NCI-H2171 (cell line): Measurements from ENCODE around the gene DGCR2.
"Not testable (repeated sequence)": the region's sequence is repeated elsewhere in the genome, so short reads cannot be mapped to it uniquely, and the experiment has no call there.

Experiments used
- DNase-seq: peaks from one replicate; lab custom pipeline; 2025; lab: John Stamatoyannopoulos, UW

DGCR2 gene

GRCh38 chr22:19030226-19030888, 91.9 kb downstream of the DGCR2 start:
- not testable (repeated sequence) for DNase-seq

GRCh38 chr22:19029113-19030103, 92.8 kb downstream of the DGCR2 start:
- DNase-seq = peak; percentile 10

DNA sequence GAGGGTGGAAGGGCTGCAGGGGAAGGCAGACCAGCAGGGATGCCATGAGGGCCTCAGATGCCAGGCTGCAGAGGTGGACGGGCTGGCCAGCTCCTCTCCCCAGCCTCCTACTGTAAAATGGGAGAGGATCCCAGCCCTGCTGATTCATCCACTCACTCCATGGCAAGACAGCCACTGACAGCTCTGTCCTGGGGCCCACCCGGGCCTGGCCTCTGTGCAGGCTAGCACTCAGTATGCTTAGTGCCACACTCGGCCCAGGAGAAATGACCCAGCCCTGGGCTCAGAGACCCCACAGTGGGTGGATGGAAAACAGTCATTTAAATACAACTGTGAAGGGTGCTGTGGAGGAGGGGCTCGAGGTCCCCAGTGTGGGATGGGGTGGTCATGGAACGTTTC, 94.2 kb downstream of the DGCR2 start:
- not testable (repeated sequence) for DNase-seq

GRCh38 chr22:19027371-19028059, 94.7 kb downstream of the DGCR2 start:
- DNase-seq = not testable (repeated sequence)

GRCh38 chr22:19026080-19026479, 96.1 kb downstream of the DGCR2 start:
- DNase-seq = not testable (repeated sequence)

- DNase-seq = not testable (repeated sequence)
Observed at GRCh38 chr22:19024956-19025489, 97.2 kb downstream of the DGCR2 start.

DNA sequence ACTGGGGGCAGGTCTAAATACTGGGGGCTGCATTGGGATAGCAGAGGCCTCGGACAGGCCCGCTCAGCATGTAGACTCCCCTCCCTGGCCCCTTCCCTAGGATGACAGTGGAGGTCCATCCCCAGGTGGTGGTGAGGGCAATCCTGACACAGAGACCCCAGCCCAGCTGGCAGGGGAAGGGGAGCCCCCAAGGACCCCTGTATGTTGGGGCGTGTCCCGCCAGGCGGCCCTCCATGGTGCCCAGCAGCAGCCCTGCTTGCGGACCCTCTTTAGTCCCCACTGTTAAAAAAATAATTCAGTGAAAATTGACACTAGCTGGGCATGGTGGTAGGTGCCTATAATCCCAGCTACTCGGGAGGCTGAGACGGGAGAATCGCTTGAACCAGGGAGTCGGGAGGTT, 98.3 kb downstream of the DGCR2 start:
- DNase-seq = not testable (repeated sequence)

- no peak for DNase-seq
Observed at GRCh38 chr22:19022755-19023154, 99.5 kb downstream of the DGCR2 start.

GRCh38 chr22:19019679-19020032, 102.6 kb downstream of the DGCR2 start:
- DNase-seq = no peak

DNA sequence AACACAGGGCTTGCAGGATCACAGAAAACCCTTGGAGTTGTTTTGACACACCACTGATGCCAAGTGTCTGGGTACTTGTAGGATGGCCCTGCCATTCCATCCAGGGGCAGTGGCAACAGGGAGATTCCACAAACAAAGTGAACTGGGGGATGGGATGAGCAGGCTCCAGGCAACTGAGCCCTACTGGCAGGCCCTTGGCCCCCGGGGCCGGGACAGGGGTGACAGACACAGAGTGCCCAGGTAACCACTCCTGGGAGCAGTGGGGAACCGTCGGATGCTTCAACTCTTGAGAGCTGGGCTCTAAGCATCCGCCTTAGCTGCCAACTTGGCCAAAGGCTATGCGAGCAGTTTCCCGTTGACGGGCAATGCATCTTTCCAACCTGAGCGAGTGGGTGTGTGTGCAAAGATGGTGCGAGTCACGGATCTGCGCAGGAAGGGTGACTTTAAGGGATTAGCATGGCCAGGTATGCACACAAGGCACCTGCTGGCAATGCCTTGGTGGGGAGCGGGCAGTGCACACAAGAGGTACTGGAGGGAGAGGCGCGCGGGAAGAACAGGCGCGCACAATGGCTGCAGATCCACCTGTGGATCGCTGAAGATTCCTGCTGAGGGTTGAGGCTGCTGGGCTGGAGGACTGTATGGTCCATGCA, 103.1 kb downstream of the DGCR2 start:
- DNase-seq = no peak

- no peak for DNase-seq
Observed at GRCh38 chr22:19018256-19018655, 104.0 kb downstream of the DGCR2 start.

GRCh38 chr22:19016081-19016766, 106.0 kb downstream of the DGCR2 start:
- DNase-seq = no peak

DNA sequence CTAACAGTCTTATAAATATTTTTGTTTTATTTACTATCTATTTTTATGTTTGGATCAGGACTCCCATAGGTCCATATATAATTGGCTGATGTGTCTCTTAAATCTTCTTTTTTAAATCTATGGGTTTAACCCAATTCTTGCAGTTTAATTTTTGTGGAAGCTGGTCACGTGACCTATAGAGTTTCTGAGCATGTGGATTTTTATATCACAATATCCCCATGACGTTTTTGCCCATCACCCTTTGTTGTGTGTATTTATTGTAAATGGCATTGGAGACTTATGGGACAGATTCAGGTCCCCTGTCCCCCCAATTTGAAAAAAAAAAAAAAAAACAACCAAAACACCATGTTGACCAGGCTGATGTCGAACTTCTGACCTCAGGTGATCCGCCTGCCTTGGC, 107.3 kb downstream of the DGCR2 start:
- DNase-seq = no peak

- not testable (repeated sequence) for DNase-seq
Observed at GRCh38 chr22:19013881-19014598, 108.2 kb downstream of the DGCR2 start.

DNA sequence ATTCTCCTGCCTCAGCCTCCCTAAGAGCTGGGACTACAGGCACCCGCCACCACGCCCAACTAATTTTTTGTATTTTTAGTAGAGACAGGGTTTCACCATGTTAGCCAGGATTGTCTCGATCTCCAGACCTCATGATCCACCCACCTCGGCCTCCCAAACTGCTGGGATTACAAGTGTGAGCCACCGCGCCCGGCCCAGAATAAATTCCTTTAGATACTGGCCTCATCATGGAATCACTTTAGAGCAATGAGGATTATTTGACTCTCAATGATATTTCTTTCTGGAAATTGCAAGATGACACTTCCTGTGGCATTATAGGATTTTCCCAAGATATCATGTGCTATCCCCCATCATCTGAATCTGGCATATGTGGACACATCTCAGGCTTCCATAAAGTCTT, 108.8 kb downstream of the DGCR2 start:
- not testable (repeated sequence) for DNase-seq

GRCh38 chr22:19012308-19012986, 109.8 kb downstream of the DGCR2 start:
- DNase-seq = no peak

DNA sequence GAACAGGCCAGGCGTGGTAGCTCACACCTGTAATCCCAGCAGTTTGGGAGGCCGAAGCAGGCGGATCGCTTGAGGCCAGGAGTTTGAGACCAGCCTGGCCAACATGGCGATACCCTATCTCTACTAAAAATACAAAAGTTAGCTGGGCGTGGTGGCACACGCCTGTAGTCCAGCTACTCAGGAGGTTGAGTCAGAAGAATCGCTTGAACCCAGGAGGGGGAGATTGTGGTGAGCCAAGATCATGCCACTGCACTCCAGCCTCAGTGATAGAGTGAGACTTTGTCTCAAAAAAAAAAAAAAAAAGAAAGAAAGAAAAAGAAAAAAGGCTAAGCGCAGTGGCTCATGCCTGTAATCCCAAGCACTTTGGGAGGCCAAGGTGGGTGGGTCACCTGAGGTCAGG, 110.6 kb downstream of the DGCR2 start:
- not testable (repeated sequence) for DNase-seq

DNA sequence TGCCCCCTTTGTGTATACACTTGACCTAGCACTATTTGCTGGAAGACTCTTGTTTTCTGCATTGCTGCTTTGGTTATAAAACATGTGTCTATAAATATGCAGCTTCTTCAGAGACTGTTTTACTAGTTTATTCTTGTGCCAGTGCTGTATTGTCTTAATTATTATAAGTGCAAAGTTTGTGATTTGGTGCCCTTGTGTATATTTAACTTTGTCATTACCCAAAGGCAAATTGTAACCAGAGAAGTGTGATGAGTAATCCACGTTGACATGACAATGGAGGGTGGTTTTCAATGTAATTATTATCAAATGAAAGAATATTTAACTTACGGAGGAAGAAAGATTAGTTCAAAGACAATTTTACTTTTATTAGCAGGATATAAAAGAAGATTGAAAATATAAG, 111.1 kb downstream of the DGCR2 start:
- no peak for DNase-seq

GRCh38 chr22:19005905-19006304, 116.3 kb downstream of the DGCR2 start:
- no peak for DNase-seq

DNA sequence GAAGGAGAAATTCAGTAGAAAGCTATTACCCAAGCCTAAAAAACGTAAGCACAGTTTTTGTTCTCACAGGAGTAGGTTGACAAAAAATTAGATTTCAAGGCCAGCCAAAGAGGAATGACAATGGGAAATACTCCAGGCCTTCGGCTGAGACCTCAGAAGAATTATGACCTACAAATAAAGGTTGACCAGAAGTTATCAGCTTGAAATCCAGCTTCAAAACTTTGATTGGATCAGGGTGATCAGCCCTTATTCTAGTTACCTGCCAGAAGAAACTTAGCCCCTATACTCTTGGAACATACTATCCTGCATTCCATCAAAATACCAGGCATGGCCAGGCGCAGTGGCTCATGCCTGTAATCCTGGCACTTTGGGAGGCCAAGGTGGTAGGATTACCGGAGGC, 117.7 kb downstream of the DGCR2 start:
- no peak for DNase-seq
